HFFc6 (cell line): ENCODE measurements around the gene HUNK. TPM values are rescaled to one million over a fixed set of nuclear protein-coding genes. Genes with fewer than 3 reads are reported as not detected.

Source experiments
- DNase-seq: peaks from one replicate; pipeline ENCODE4 v3.0.0-alpha.2; 2018
- H3K27ac Mint-ChIP-seq: 2 replicates; pipeline ENCODE4 v1.8.0; 2020; ENCODE audit warnings: mild to moderate bottlenecking, mixed read lengths
- H3K27me3 Mint-ChIP-seq: 2 replicates; pipeline ENCODE4 v1.8.0; 2021; ENCODE audit warnings: mild to moderate bottlenecking, moderate library complexity, mixed read lengths; ENCODE audit not compliant: insufficient read depth
- H3K36me3 Mint-ChIP-seq: 2 replicates; pipeline ENCODE4 v1.8.0; 2021; ENCODE audit warnings: low read depth, mixed read lengths
- H3K4me1 Mint-ChIP-seq: 2 replicates; pipeline ENCODE4 v1.8.0; 2020; ENCODE audit warnings: low read depth, mixed read lengths
- H3K4me3 Mint-ChIP-seq: 2 replicates; pipeline ENCODE4 v1.8.0; 2020; ENCODE audit warnings: mild to moderate bottlenecking, moderate library complexity, mixed read lengths
- H3K9me3 Mint-ChIP-seq: 2 replicates; pipeline ENCODE4 v1.8.0; 2020; ENCODE audit warnings: mild to moderate bottlenecking, mixed read lengths
- total RNA-seq, 6 experiments: library from RNA; stranded (reverse); fragmentation: NEBNext Ultra II Directional; extraction: Animal tissue kit (Norgen Biotek cat#: 25700); gene quantifications; 2 replicates in 1 of 6; 3 replicates in 5 of 6; pipeline ENCODE4 v1.2.3, GENCODE V29; 2021
- TF ChIP-seq, protein P1 (sequence below): fragments of 200-600 bp; sonication (generic); IDR thresholded peaks from 2 replicates; pipeline ENCODE4 v1.5.0; 2021; ENCODE audit warnings: antibody characterized with exemption, mild to moderate bottlenecking

HUNK gene
- total RNA-seq, 6 experiments from 2014 or later = not detected

DNA sequence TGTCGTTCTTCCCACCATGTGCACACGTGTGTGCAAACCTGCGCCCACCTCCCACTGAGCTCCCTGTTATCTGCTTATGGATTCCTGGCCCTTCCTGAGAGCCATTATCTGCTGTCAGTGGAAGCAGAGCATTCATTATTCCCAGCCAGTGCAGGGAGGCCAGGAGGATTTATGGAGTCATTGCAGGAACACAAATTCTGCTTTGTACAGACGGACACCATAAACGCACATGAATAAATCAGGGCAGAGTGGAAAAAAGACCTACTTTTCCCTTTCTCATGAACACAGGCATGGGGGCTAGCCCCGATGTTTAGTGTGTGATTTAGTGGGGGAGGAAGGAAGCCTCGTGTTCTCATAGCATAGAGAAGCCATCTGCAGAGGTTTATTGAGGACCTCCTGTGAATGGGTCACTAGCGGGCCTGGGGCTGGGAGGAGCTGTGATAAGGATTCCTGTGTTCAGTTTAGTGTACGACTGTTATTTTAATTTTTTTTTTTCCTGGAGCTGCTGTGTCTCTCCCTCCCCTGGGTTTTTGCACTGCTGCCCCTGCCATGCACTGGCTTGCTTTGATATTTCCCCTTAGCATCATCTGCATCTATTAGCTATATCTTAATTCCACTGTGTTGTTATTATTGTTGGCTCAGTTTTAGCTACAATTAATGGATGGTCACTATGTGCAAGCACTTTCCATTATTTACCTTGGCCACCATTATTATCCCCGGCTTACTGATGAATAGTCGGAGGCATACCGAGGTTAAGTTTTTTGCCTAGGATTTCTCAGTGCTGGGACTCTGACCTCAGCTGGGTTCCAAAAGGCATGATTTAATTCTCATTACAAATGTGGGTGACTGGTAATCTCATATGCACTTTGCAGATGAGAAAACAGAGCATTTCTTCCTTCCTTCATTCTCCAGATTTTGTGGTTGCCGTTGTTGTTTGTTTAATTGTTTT is 33.0 kb downstream of the HUNK start:
- H3K4me3 Mint-ChIP-seq = no peak overlapping the region
- peaks cover 43% of the 10 kb centered on the region for H3K9me3 Mint-ChIP-seq
- H3K27ac Mint-ChIP-seq = no peak overlapping the region
- no peak for DNase-seq
- peaks cover 18% of the 10 kb centered on the region for H3K4me1 Mint-ChIP-seq
- TF ChIP-seq, protein P1, sequence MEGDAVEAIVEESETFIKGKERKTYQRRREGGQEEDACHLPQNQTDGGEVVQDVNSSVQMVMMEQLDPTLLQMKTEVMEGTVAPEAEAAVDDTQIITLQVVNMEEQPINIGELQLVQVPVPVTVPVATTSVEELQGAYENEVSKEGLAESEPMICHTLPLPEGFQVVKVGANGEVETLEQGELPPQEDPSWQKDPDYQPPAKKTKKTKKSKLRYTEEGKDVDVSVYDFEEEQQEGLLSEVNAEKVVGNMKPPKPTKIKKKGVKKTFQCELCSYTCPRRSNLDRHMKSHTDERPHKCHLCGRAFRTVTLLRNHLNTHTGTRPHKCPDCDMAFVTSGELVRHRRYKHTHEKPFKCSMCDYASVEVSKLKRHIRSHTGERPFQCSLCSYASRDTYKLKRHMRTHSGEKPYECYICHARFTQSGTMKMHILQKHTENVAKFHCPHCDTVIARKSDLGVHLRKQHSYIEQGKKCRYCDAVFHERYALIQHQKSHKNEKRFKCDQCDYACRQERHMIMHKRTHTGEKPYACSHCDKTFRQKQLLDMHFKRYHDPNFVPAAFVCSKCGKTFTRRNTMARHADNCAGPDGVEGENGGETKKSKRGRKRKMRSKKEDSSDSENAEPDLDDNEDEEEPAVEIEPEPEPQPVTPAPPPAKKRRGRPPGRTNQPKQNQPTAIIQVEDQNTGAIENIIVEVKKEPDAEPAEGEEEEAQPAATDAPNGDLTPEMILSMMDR = no peak
- H3K36me3 Mint-ChIP-seq = no peaks in the 10 kb centered on the region
- peaks cover 5% of the 10 kb centered on the region for H3K27me3 Mint-ChIP-seq

DNA sequence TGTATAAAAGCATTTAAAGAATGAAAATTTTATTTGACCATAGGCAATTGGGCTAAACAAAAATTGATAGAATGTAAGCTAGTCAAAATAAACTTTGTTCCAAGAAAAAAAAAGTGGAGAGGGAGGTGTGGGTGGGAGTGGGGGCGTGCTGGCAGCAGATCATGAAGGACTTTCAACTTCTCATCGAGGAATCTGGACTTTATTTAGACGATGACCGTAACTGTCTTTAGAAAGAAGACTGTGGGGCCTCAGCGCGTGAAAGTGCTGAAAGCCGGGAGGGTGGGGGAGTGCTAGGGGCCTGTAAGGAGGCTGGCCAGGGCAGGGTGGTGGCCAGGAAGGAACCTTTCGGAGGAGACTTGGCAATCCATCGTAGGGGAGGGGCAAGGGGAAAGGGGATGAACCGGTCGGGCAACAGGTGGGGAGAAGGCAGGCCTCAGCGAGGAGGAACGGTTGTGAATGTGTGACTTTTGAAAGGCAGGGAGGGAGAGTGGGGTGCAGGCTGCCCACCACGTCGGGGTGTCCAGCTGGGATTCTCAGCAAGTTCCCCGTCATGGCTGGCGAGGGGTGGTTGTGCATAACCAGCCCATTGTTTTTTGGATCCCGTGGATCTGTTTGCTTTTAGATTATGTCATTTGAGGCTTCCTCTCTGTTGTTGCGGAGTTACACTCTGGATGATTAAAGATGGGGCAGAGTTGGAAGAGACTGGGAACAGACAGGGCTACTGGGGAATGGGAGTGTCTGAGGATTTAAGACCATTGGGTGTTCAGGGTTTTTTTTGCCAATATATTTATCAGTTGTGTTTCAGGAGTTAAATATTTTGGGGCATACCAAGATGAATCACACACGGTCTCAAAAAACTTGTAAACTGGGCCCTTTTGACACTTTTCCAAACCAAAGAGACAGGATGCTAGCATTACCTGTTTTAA is 35.5 kb downstream of the HUNK start:
- H3K4me3 Mint-ChIP-seq = peak overlapping the region; percentile 27; the same call in 1 of the 2 replicates
- DNase-seq = no peak
- H3K27me3 Mint-ChIP-seq = peaks cover 9% of the 10 kb centered on the region
- TF ChIP-seq, protein P1 = no peak
- no peaks in the 10 kb centered on the region for H3K36me3 Mint-ChIP-seq
- peak overlapping the region; percentile 13; the same call in 1 of the 2 replicates for H3K27ac Mint-ChIP-seq
- H3K9me3 Mint-ChIP-seq = peaks cover 48% of the 10 kb centered on the region
- peaks cover 23% of the 10 kb centered on the region for H3K4me1 Mint-ChIP-seq

DNA sequence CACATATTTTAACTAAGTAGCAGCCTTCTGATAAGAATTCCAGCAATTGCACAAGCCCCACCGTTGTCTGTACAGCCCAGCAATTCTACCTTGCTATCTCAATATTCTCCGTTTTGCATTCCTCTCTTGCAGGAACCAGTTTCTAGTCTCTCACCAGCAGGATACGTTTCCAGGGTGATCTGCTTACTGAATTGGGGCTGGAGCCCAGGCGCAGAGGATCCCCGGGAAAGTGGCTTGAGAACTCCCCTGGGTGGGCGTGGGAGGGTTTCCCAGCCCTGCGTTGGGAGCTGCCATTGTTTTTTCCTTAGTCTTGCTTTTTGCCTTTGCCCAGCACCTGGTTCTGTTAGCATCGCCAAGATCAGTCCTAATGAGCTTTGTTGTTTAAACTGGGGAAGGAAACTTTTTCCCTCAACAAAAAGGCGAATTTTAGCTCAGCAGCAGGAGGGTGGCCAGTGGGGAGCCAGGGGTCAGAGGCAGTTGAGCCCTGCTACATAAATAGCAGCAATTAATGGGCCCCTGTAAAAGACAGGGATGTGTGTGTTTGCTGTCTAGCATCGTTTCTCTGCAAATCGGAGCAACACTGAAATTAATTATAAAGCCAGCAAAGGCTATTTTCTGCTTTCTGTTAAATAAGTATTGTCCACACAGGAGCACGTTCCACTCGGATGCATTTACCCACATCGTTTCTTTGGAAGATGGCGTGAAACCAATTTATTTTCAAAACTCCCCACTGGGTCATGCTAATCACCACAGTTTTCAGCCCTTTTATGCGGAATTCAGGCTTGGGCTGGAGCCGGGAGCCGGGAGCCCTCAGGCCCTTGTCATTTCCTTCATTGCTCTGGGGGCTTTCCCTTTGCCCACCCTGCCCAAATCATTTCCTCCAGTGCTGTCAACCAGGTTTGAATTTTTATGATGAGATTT is 36.6 kb downstream of the HUNK start:
- TF ChIP-seq, protein P1 = no peak
- H3K27ac Mint-ChIP-seq = no peak overlapping the region
- peaks cover 23% of the 10 kb centered on the region for H3K4me1 Mint-ChIP-seq
- H3K27me3 Mint-ChIP-seq = peaks cover 9% of the 10 kb centered on the region
- no peak overlapping the region for H3K4me3 Mint-ChIP-seq
- H3K36me3 Mint-ChIP-seq = no peaks in the 10 kb centered on the region
- H3K9me3 Mint-ChIP-seq = peaks cover 55% of the 10 kb centered on the region
- no peak for DNase-seq

DNA sequence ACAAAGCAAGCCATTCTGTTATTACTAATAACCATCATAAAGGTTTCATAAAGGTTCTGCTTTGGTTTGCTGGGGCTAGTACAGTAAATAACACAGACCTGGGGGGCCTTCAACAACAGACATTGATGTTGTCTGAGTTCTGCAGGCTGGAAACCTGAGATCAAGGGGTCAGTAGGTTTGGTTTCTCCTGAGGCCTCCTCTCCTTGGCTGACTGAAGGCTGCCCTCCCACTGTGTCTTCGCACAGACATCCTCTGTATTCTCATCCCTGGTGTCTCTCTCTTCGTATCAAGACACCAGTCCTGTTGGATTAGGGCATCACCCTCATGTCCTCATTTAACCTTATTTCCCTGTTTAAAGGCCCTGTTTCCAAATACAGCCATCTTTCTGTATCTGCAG is 37.3 kb downstream of the HUNK start:
- Mint-ChIP-seq H3K27ac (no peak overlapping the region), H3K27me3 (peaks cover 6% of the 10 kb centered on the region), H3K4me3 (no peak overlapping the region), H3K4me1 (peaks cover 23% of the 10 kb centered on the region), H3K36me3 (no peaks in the 10 kb centered on the region), H3K9me3 (peaks cover 52% of the 10 kb centered on the region)
- TF ChIP-seq, protein P1 = no peak
- DNase-seq = no peak
